ENCODE results near the gene HGF.

HGF gene

GRCh38 chr7:81685270-81685868, 84.5 kb downstream of the HGF start:
- TF ChIP-seq MAX (IDR thresholded peaks at IDR 0.05) = no peak
- no peak for TF ChIP-seq ZBTB7A (IDR thresholded peaks at IDR 0.05; ENCODE audit: low read depth)
- TF ChIP-seq TAF1 (IDR thresholded peaks at IDR 0.05; ENCODE audit: low read depth) = no peak
- TF ChIP-seq CREB1 (IDR thresholded peaks at IDR 0.05; ENCODE audit: low read depth) = no peak
- no peak for TF ChIP-seq TCF12 (IDR thresholded peaks at IDR 0.05; ENCODE audit: low read depth)
- TF ChIP-seq REST (IDR thresholded peaks at IDR 0.05; ENCODE audit: low read depth) = no peak
- TF ChIP-seq CEBPB (IDR thresholded peaks at IDR 0.05) = no peak
- TF ChIP-seq USF1 (IDR thresholded peaks at IDR 0.05) = no peak
- no peak for TF ChIP-seq EP300 (IDR thresholded peaks at IDR 0.05; ENCODE audit: borderline replicate concordance)
- TF ChIP-seq YY1 (IDR thresholded peaks at IDR 0.05; ENCODE audit: low read depth) = no peak
- no peak for TF ChIP-seq TEAD4 (IDR thresholded peaks at IDR 0.05)
- no peak for TF ChIP-seq RAD21 (IDR thresholded peaks at IDR 0.05; ENCODE audit: low read depth)
- no peak for TF ChIP-seq NFIC (IDR thresholded peaks at IDR 0.05)
- TF ChIP-seq EGR1 (IDR thresholded peaks at IDR 0.05) = no peak
- no peak for TF ChIP-seq FOXM1 (IDR thresholded peaks at IDR 0.05; ENCODE audit: borderline replicate concordance, low read depth)

GRCh38 chr7:81684514-81685269, 85.2 kb downstream of the HGF start:
- TF ChIP-seq REST (IDR thresholded peaks at IDR 0.05; ENCODE audit: low read depth) (no peak), USF1 (IDR thresholded peaks at IDR 0.05) (no peak), EGR1 (IDR thresholded peaks at IDR 0.05) (no peak), CREB1 (IDR thresholded peaks at IDR 0.05; ENCODE audit: low read depth) (no peak), NFIC (IDR thresholded peaks at IDR 0.05) (peak; percentile 49), TAF1 (IDR thresholded peaks at IDR 0.05; ENCODE audit: low read depth) (no peak), FOXM1 (IDR thresholded peaks at IDR 0.05; ENCODE audit: borderline replicate concordance, low read depth) (no peak), EP300 (IDR thresholded peaks at IDR 0.05; ENCODE audit: borderline replicate concordance) (no peak), TEAD4 (IDR thresholded peaks at IDR 0.05) (no peak)

GRCh38 chr7:81684033-81684432, 85.8 kb downstream of the HGF start:
- TF ChIP-seq ZBTB7A (IDR thresholded peaks at IDR 0.05; ENCODE audit: low read depth) (no peak), RAD21 (IDR thresholded peaks at IDR 0.05; ENCODE audit: low read depth) (no peak), TEAD4 (IDR thresholded peaks at IDR 0.05) (no peak)

GRCh38 chr7:81682873-81683272, 87.0 kb downstream of the HGF start:
- TF ChIP-seq TCF12 (IDR thresholded peaks at IDR 0.05; ENCODE audit: low read depth) (no peak), TEAD4 (IDR thresholded peaks at IDR 0.05) (no peak), EGR1 (IDR thresholded peaks at IDR 0.05) (no peak), YY1 (IDR thresholded peaks at IDR 0.05; ENCODE audit: low read depth) (no peak), MAX (IDR thresholded peaks at IDR 0.05) (no peak), CEBPB (IDR thresholded peaks at IDR 0.05) (no peak), ZBTB7A (IDR thresholded peaks at IDR 0.05; ENCODE audit: low read depth) (no peak), RAD21 (IDR thresholded peaks at IDR 0.05; ENCODE audit: low read depth) (no peak)

GRCh38 chr7:81680120-81680519, 89.7 kb downstream of the HGF start:
- no peak for TF ChIP-seq CEBPB (IDR thresholded peaks at IDR 0.05)
- no peak for TF ChIP-seq RAD21 (IDR thresholded peaks at IDR 0.05; ENCODE audit: low read depth)
- TF ChIP-seq YY1 (IDR thresholded peaks at IDR 0.05; ENCODE audit: low read depth) = no peak
- TF ChIP-seq REST (IDR thresholded peaks at IDR 0.05; ENCODE audit: low read depth) = no peak
- no peak for TF ChIP-seq ZBTB7A (IDR thresholded peaks at IDR 0.05; ENCODE audit: low read depth)
- no peak for TF ChIP-seq TAF1 (IDR thresholded peaks at IDR 0.05; ENCODE audit: low read depth)
